WTC11 (cell line): ENCODE results near the gene TMEM175. TPM values are rescaled to one million over a fixed set of nuclear protein-coding genes. Genes with fewer than 3 reads are reported as not detected.
A peak's percentile ranks its signal among the peaks of the same experiment; 100 is the strongest.

Experiments
- ATAC-seq: fragments of 200-7000 bp; cut with Tn5 transposase; 2 replicates; pipeline ENCODE4 v1.10.0; 2021; ENCODE audit warnings: mild to moderate bottlenecking, moderate library complexity
- CTCF ChIA-PET: fragments of 300-600 bp; sonication (Branson Sonifier 250); formaldehyde crosslinking; loops from one replicate; lab custom pipeline; 2021; ENCODE audit warnings: antibody characterized with exemption; lab: Charles Lee
- POLR2A ChIA-PET: fragments of 350-600 bp; sonication (Branson Sonifier 250); formaldehyde crosslinking; loops from one replicate; lab custom pipeline; 2021; ENCODE audit warnings: antibody characterized with exemption; lab: Charles Lee
- DNase-seq: peaks from one replicate; pipeline ENCODE4 v3.0.0; 2021; ENCODE audit warnings: low spot score
- H3K27ac Mint-ChIP-seq: 2 replicates; pipeline ENCODE4 v1.8.0; 2021; ENCODE audit warnings: mixed read lengths
- H3K27me3 Mint-ChIP-seq: 2 replicates; pipeline ENCODE4 v1.8.0; 2021; ENCODE audit warnings: low read depth, mild to moderate bottlenecking, moderate library complexity, mixed read lengths
- H3K36me3 Mint-ChIP-seq: 2 replicates; pipeline ENCODE4 v1.8.0; 2021; ENCODE audit warnings: mixed read lengths
- H3K4me1 Mint-ChIP-seq: 2 replicates; pipeline ENCODE4 v1.8.0; 2022; ENCODE audit warnings: mixed read lengths
- H3K4me3 Mint-ChIP-seq: 2 replicates; pipeline ENCODE4 v1.8.0; 2021; ENCODE audit warnings: mild to moderate bottlenecking, moderate library complexity, mixed read lengths
- H3K9me3 Mint-ChIP-seq: 2 replicates; pipeline ENCODE4 v1.8.0; 2021; ENCODE audit warnings: mixed read lengths
- ATF1 ChIP-seq: sonication (generic); formaldehyde crosslinking; IDR thresholded peaks from 2 replicates; pipeline ENCODE4 v1.8.1; 2023; ENCODE audit warnings: mild to moderate bottlenecking, moderate library complexity, missing genetic modification reagents
- EMX1 ChIP-seq: fragments of 250-450 bp; sonication (Bioruptor Pico); IDR thresholded peaks from 2 replicates; pipeline ENCODE4 v1.8.0; 2021; ENCODE audit warnings: mild to moderate bottlenecking
- ESRRA ChIP-seq: sonication (generic); formaldehyde crosslinking; IDR thresholded peaks from 2 replicates; pipeline ENCODE4 v1.8.1; 2022; ENCODE audit warnings: mild to moderate bottlenecking, missing genetic modification reagents, borderline replicate concordance
- HMGA2 ChIP-seq: fragments of 250-450 bp; sonication (Bioruptor Pico); IDR thresholded peaks from 2 replicates; pipeline ENCODE4 v1.4.0; 2021; ENCODE audit warnings: mild to moderate bottlenecking, moderate library complexity
- NFATC4 ChIP-seq: fragments of 250-450 bp; sonication (Bioruptor Pico); IDR thresholded peaks from 2 replicates; pipeline ENCODE4 v1.9.0; 2021; ENCODE audit warnings: mild to moderate bottlenecking
- NR2C2 ChIP-seq: sonication (generic); formaldehyde crosslinking; IDR thresholded peaks from 2 replicates; pipeline ENCODE4 v1.8.0; 2022; ENCODE audit warnings: mild to moderate bottlenecking, missing genetic modification reagents
- PRRX2 ChIP-seq: fragments of 250-450 bp; sonication (Bioruptor Pico); IDR thresholded peaks from 2 replicates; pipeline ENCODE4 v1.8.0; 2021; ENCODE audit warnings: mild to moderate bottlenecking
- SMAD3 ChIP-seq: sonication (generic); formaldehyde crosslinking; IDR thresholded peaks from 2 replicates; pipeline ENCODE4 v1.8.0; 2022; ENCODE audit warnings: missing genetic modification reagents, mild to moderate bottlenecking, borderline replicate concordance
- SMAD4 ChIP-seq: sonication (generic); formaldehyde crosslinking; IDR thresholded peaks from 2 replicates; pipeline ENCODE4 v1.8.0; 2022; ENCODE audit warnings: mild to moderate bottlenecking, missing genetic modification reagents
- TEAD1 ChIP-seq: sonication (generic); formaldehyde crosslinking; IDR thresholded peaks from 2 replicates; pipeline ENCODE4 v1.8.0; 2022; ENCODE audit warnings: mild to moderate bottlenecking, missing genetic modification reagents
- ZNF138 ChIP-seq: sonication (generic); formaldehyde crosslinking; conservative IDR thresholded peaks from 2 replicates; pipeline ENCODE4 v1.8.1; 2022; ENCODE audit warnings: mild to moderate bottlenecking, moderate library complexity, missing genetic modification reagents
- total RNA-seq: library from RNA; stranded (reverse); gene quantifications from 3 replicates; pipeline ENCODE4 v1.2.3, GENCODE V29; 2021
- TF ChIP-seq, protein P1 (sequence below): sonication (generic); formaldehyde crosslinking; IDR thresholded peaks from 2 replicates; pipeline ENCODE4 v1.8.0; 2022; ENCODE audit warnings: mild to moderate bottlenecking, missing genetic modification reagents
- TF ChIP-seq, protein P2 (sequence below): fragments of 250-450 bp; sonication (Bioruptor Pico); IDR thresholded peaks from 2 replicates; pipeline ENCODE4 v1.9.0; 2021; ENCODE audit warnings: moderate library complexity, mild to moderate bottlenecking, inconsistent platforms, borderline replicate concordance
- TF ChIP-seq, protein P3 (sequence below): fragments of 250-450 bp; sonication (Bioruptor Pico); IDR thresholded peaks from 2 replicates; pipeline ENCODE4 v1.9.0; 2021; ENCODE audit warnings: mild to moderate bottlenecking
- TF ChIP-seq, protein P4 (sequence below): sonication (generic); formaldehyde crosslinking; IDR thresholded peaks from 2 replicates; pipeline ENCODE4 v1.8.0; 2022; ENCODE audit warnings: missing genetic modification reagents

The TMEM175 gene
- total RNA-seq, 1 experiment from 2014 or later: 9.2 TPM

DNA sequence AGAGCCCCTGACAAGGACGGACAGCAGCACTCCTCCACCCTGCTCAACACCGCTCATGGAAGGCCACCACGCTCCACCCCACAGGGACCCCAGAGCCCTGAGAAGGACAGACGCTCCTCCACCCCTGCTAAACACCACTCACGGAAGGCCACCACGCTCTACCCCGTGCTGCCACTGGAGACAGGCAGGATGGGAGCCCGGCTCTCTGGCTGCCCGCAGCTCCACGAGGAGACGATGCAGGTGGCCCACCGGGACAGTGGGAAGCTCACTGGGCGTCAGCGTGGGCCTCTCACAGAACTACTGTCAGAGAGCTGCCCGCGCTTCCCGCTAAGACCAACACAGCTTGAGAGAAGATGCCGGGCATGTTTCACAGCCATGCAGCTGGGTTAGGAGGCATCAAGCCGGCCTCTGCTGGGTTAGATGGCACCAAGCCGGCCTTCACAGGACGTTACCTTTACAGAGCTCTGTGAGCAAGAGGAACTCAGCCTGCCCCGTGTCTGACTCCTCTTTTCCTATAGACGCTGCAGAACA lies 21.0 kb upstream of the TMEM175 start:
- ATAC-seq: no peak
- 0 out of 2 replicates have a peak overlapping the region, but pooled peaks have one; percentile 68 for H3K27ac Mint-ChIP-seq
- peaks cover 15% of the 10 kb centered on the region for H3K36me3 Mint-ChIP-seq
- DNase-seq: peak; percentile 8
- no peak overlapping the region for H3K4me3 Mint-ChIP-seq
- CTCF ChIA-PET: interaction anchor here (0.8 kb wide), 1 partner anchor 21 kb away, joined by 3 read pairs; the partner anchor contains the start of gene GAK
- no peaks in the 10 kb centered on the region for H3K27me3 Mint-ChIP-seq
- POLR2A ChIA-PET: no interaction called here
- TF ChIP-seq SMAD3: no peak
- TF ChIP-seq NR2C2 (CRISPR knock-in tag): no peak
- TF ChIP-seq, protein P1, sequence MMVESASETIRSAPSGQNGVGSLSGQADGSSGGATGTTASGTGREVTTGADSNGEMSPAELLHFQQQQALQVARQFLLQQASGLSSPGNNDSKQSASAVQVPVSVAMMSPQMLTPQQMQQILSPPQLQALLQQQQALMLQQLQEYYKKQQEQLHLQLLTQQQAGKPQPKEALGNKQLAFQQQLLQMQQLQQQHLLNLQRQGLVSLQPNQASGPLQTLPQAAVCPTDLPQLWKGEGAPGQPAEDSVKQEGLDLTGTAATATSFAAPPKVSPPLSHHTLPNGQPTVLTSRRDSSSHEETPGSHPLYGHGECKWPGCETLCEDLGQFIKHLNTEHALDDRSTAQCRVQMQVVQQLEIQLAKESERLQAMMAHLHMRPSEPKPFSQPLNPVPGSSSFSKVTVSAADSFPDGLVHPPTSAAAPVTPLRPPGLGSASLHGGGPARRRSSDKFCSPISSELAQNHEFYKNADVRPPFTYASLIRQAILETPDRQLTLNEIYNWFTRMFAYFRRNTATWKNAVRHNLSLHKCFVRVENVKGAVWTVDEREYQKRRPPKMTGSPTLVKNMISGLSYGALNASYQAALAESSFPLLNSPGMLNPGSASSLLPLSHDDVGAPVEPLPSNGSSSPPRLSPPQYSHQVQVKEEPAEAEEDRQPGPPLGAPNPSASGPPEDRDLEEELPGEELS (CRISPR knock-in tag): no peak
- TF ChIP-seq ATF1: no peak
- TF ChIP-seq, protein P2, sequence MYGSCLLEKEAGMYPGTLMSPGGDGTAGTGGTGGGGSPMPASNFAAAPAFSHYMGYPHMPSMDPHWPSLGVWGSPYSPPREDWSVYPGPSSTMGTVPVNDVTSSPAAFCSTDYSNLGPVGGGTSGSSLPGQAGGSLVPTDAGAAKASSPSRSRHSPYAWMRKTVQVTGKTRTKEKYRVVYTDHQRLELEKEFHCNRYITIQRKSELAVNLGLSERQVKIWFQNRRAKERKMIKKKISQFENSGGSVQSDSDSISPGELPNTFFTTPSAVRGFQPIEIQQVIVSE: no peak
- no peak for TF ChIP-seq TEAD1 (CRISPR knock-in tag)
- TF ChIP-seq ZNF138: no peak
- TF ChIP-seq EMX1 (CRISPR knock-in tag): no peak
- no peak for TF ChIP-seq NFATC4 (CRISPR knock-in tag)
- TF ChIP-seq, protein P3, sequence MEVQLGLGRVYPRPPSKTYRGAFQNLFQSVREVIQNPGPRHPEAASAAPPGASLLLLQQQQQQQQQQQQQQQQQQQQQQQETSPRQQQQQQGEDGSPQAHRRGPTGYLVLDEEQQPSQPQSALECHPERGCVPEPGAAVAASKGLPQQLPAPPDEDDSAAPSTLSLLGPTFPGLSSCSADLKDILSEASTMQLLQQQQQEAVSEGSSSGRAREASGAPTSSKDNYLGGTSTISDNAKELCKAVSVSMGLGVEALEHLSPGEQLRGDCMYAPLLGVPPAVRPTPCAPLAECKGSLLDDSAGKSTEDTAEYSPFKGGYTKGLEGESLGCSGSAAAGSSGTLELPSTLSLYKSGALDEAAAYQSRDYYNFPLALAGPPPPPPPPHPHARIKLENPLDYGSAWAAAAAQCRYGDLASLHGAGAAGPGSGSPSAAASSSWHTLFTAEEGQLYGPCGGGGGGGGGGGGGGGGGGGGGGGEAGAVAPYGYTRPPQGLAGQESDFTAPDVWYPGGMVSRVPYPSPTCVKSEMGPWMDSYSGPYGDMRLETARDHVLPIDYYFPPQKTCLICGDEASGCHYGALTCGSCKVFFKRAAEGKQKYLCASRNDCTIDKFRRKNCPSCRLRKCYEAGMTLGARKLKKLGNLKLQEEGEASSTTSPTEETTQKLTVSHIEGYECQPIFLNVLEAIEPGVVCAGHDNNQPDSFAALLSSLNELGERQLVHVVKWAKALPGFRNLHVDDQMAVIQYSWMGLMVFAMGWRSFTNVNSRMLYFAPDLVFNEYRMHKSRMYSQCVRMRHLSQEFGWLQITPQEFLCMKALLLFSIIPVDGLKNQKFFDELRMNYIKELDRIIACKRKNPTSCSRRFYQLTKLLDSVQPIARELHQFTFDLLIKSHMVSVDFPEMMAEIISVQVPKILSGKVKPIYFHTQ (CRISPR knock-in tag): no peak
- TF ChIP-seq PRRX2 (CRISPR knock-in tag): no peak
- TF ChIP-seq, protein P4, sequence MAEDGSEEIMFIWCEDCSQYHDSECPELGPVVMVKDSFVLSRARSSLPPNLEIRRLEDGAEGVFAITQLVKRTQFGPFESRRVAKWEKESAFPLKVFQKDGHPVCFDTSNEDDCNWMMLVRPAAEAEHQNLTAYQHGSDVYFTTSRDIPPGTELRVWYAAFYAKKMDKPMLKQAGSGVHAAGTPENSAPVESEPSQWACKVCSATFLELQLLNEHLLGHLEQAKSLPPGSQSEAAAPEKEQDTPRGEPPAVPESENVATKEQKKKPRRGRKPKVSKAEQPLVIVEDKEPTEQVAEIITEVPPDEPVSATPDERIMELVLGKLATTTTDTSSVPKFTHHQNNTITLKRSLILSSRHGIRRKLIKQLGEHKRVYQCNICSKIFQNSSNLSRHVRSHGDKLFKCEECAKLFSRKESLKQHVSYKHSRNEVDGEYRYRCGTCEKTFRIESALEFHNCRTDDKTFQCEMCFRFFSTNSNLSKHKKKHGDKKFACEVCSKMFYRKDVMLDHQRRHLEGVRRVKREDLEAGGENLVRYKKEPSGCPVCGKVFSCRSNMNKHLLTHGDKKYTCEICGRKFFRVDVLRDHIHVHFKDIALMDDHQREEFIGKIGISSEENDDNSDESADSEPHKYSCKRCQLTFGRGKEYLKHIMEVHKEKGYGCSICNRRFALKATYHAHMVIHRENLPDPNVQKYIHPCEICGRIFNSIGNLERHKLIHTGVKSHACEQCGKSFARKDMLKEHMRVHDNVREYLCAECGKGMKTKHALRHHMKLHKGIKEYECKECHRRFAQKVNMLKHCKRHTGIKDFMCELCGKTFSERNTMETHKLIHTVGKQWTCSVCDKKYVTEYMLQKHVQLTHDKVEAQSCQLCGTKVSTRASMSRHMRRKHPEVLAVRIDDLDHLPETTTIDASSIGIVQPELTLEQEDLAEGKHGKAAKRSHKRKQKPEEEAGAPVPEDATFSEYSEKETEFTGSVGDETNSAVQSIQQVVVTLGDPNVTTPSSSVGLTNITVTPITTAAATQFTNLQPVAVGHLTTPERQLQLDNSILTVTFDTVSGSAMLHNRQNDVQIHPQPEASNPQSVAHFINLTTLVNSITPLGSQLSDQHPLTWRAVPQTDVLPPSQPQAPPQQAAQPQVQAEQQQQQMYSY (CRISPR knock-in tag): no peak
- TF ChIP-seq SMAD4 (CRISPR knock-in tag): no peak
- TF ChIP-seq HMGA2 (CRISPR knock-in tag): no peak
- no peak for TF ChIP-seq ESRRA (CRISPR knock-in tag)
- TF ChIP-seq, all 79 proteins: peak for 0
- Mint-ChIP-seq H3K9me3 (0 out of 2 replicates have a peak, but pooled peaks cover 4% of the 10 kb centered on the region), H3K4me1 (peaks cover 5% of the 10 kb centered on the region)

DNA sequence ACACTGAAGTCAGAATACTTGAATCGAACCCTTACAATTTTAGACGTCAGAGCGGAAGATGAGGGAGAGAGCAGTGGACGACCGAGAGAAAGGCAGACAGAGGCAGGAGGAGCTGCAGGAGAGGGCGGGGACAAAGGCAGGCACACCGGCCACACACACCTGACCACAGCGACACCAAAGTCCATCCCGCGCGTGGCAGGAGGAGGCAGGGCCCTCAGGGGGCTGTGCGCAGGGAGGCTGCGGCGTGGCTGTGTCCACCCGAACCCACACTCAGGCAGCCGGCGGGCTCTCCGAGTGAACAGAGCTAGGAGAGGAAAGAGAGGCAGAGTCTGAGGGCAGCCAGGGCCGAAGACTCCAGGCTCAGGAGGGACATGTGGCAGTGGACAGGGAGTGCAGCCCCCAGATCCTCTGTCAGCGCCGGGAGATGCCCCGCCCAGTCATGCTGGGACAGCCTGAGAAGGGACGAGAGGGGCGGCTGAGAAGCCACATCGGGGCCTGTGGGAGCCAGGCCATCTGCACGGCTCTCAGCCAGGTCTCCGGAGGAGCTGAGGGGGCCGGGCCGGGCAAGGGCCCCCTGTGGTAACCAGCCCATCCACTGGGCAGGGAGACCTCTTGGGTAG lies 20.3 kb upstream of the TMEM175 start:
- Mint-ChIP-seq H3K9me3 (no peaks in the 10 kb centered on the region), H3K4me1 (peaks cover 5% of the 10 kb centered on the region), H3K36me3 (peaks cover 10% of the 10 kb centered on the region), H3K27me3 (no peaks in the 10 kb centered on the region), H3K4me3 (no peak overlapping the region), H3K27ac (0 out of 2 replicates have a peak overlapping the region, but pooled peaks have one; percentile 68)
- ATAC-seq (no peak), DNase-seq (peak; percentile 10)
- POLR2A ChIA-PET: no interaction called here
- no peak for TF ChIP-seq SMAD3
- CTCF ChIA-PET: interaction anchor here (0.7 to 1.3 kb wide), 2 partner anchors 20 to 75 kb away, joined by 3 to 5 read pairs; partner anchors contain the start of genes GAK, IDUA and TMEM175
